GM12801 (cell line): ENCODE data around the gene TMBIM4.

Experiments used
- TF ChIP-seq, protein P1 (sequence below): IDR thresholded peaks from one replicate; pipeline ENCODE4 v1.5.1; 2011; ENCODE audit warnings: control low read depth; ENCODE audit not compliant: insufficient read length; ENCODE audit errors: extremely low read depth

Gene TMBIM4

DNA sequence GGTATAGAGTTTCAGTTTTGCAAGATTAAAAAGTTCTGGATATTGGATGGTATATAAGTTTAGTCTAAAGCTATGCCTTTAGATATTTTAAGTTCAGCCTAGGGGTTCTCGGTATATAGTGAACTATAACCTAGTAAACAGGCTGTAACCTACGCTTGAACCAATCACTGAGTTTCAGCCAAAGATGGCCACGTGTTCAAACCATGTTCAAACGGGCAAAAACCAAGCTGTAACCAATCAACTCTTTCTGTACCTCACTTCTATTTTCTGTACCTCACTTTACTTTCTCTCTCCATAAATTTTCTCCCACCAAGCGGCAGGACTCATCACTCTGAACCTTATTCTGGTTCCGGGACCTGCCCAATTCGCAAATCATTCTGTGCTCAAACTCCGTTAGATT lies 1.4 kb downstream of the TMBIM4 start:
- TF ChIP-seq, protein P1, sequence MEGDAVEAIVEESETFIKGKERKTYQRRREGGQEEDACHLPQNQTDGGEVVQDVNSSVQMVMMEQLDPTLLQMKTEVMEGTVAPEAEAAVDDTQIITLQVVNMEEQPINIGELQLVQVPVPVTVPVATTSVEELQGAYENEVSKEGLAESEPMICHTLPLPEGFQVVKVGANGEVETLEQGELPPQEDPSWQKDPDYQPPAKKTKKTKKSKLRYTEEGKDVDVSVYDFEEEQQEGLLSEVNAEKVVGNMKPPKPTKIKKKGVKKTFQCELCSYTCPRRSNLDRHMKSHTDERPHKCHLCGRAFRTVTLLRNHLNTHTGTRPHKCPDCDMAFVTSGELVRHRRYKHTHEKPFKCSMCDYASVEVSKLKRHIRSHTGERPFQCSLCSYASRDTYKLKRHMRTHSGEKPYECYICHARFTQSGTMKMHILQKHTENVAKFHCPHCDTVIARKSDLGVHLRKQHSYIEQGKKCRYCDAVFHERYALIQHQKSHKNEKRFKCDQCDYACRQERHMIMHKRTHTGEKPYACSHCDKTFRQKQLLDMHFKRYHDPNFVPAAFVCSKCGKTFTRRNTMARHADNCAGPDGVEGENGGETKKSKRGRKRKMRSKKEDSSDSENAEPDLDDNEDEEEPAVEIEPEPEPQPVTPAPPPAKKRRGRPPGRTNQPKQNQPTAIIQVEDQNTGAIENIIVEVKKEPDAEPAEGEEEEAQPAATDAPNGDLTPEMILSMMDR: no peak

DNA sequence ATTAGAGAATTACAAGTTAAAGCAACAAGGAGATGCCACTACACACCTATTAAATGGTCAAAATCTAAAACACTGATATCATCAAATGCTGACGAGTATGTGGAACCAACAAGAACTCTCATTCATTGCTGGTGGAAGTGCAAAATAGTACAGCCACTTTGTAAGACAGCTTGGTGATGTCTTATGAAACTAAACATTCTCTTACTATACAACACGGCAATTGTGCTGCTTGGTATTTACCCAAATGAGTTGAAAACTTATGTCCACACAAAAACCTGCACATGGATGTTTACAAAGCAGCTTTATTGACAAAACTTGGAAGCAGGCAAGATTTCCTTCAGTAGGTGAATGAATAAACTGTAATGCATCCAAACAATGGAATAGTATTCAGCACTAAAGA lies 3.2 kb downstream of the TMBIM4 start:
- TF ChIP-seq, protein P1: no peak

DNA sequence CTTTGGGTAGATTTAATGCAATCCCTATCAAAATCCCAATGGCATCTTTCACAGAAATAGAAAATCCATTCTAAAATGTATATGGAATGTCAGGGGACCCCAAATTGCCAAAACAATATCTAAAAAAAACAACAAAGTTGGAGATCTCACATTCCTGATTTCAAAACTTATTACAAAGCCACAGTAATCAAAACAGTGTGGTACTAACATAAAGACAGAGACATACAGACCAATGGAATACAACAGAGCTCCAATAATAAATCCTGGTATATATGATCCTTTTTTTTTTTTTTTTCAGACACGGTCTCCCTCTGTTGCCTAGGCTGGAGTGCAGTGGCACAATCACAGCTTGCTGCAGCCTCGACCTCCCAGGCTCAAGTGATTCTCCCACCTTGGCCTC lies 4.7 kb downstream of the TMBIM4 start:
- TF ChIP-seq, protein P1: no peak

DNA sequence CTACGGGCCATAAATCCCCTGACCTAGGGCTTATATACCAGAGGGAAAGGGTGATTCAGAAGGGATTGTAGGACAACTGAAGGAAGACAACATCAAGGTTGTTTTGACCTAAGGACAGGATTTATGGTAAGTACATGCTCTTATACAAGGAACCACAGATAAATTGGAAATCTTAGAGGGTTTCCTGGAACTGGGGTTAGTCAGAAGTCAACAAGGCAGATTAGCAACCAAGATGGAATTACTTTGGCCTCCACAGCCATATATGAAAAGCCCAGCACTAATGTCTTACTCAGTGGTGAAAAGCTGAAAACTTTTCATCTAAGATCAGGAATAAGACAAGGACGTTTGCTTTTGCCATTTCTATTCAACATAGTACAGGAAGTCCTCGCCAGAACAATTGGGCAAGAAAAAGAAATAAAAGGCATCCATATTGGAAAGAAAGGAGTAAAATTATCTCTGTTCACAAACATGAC lies 5.4 kb downstream of the TMBIM4 start:
- TF ChIP-seq, protein P1: no peak

DNA sequence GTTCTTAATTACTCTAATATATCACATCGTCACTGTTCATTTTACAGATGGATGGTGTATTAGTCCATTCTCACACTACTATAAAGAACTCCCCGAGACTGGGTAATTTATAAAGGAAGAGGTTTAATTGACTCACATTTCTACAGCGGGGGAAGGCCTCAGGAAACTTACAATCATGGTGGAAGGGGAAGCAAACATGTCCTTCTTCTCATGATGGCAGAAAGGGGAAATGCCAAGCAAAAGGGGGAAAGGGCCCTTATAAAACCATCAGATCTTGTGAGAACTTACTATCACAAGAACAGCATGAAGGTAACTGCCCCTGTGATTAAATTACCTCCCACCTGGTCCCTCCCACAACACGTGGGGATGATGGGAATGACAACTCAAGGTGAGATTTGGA lies 6.5 kb downstream of the TMBIM4 start:
- TF ChIP-seq, protein P1: no peak

DNA sequence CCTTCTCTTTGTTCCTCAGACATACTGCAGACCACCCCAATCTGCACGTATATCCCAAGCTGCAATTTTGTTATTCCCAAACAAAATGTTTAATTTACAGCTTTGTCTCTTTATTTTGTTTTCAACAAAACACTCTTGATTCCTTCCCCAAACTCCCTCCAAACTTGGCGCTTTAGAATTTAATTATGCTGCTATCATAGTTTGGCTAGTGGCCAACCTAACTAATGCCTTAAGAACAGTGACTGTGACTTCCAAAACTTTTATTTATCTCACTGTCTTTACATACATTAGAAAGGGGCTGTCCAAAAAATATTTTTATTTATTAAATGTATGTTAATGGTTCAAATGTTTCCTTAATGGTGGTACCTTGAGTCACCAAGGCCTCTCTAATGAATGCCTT lies 7.1 kb downstream of the TMBIM4 start:
- TF ChIP-seq, protein P1: no peak

DNA sequence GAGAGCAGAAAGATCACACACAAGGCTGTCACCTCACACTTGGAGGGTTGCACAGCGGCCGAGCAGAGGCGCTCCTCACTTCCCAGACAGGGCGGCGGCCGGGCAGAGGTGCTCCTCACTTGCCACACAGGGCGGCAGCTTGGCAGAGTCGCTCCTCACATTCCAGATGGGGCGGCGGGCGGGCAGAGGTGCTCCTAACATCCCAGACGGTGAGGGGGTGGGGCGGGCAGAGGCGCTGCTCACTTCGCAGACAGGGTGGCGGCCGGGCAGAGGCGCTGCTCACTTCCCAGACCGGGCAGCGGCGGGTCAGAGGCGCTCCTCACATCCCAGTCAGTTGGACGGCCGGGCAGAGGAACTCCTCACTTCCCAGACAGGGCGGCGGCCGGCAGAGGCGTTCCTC lies 9.1 kb downstream of the TMBIM4 start:
- TF ChIP-seq, protein P1: no peak

DNA sequence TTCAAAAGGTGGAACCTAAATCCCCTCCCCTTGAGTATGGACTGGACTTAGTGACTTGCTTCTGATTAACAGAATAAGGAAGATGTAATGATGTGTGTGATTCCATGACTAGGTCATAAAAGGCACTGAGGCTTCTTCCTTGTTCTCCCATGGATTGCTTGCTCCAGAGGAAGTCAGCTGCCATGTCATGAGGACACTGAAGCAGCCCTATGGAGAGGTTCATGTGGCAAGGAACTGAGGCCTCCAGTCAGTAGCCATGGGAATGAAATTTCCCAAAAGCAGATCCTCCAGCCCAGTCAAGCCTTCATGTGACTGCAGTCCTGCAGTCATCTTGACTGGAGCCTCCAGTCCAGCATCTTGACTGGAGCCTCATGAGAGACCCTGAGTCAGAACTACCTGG lies 10.7 kb downstream of the TMBIM4 start:
- TF ChIP-seq, protein P1: no peak
